ENCODE results near the gene OPCML.

Gene OPCML

DNA sequence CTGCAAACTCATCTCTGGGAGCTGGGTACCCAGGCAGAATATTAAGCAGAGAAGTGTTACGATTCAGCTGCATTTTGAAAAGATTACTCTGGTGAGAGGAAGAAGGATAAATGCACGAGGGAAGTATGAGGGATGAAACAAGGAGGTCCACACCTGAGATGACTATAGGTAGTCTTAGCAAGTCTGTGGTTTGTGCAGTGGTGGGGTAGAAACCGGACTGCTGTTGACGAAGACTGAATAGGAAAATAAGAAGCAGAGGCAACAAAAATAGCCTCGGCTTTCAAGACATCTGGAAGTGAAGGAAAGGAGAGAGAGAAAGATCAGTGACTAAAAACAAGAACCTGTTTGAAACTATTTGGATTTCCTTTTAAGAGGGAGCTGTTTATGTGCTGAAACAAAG is 810.8 kb downstream of the OPCML start:
- DNase-seq (ENCODE audit: low read depth in 1 of 2, low spot score in 1 of 2): no peak
- TF ChIP-seq GABPA (IDR thresholded peaks at IDR 0.05; ENCODE audit: low read depth) (no peak), POLR2AphosphoS5 (IDR thresholded peaks at IDR 0.05; ENCODE audit: low read depth) (no peak), SPI1 (IDR thresholded peaks at IDR 0.05; ENCODE audit: borderline replicate concordance, low read depth) (no peak)
- TF ChIP-seq, protein P1, sequence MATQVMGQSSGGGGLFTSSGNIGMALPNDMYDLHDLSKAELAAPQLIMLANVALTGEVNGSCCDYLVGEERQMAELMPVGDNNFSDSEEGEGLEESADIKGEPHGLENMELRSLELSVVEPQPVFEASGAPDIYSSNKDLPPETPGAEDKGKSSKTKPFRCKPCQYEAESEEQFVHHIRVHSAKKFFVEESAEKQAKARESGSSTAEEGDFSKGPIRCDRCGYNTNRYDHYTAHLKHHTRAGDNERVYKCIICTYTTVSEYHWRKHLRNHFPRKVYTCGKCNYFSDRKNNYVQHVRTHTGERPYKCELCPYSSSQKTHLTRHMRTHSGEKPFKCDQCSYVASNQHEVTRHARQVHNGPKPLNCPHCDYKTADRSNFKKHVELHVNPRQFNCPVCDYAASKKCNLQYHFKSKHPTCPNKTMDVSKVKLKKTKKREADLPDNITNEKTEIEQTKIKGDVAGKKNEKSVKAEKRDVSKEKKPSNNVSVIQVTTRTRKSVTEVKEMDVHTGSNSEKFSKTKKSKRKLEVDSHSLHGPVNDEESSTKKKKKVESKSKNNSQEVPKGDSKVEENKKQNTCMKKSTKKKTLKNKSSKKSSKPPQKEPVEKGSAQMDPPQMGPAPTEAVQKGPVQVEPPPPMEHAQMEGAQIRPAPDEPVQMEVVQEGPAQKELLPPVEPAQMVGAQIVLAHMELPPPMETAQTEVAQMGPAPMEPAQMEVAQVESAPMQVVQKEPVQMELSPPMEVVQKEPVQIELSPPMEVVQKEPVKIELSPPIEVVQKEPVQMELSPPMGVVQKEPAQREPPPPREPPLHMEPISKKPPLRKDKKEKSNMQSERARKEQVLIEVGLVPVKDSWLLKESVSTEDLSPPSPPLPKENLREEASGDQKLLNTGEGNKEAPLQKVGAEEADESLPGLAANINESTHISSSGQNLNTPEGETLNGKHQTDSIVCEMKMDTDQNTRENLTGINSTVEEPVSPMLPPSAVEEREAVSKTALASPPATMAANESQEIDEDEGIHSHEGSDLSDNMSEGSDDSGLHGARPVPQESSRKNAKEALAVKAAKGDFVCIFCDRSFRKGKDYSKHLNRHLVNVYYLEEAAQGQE (IDR thresholded peaks at IDR 0.05; ENCODE audit: insufficient replicate concordance, low read depth): no peak
- TF ChIP-seq, protein P2, sequence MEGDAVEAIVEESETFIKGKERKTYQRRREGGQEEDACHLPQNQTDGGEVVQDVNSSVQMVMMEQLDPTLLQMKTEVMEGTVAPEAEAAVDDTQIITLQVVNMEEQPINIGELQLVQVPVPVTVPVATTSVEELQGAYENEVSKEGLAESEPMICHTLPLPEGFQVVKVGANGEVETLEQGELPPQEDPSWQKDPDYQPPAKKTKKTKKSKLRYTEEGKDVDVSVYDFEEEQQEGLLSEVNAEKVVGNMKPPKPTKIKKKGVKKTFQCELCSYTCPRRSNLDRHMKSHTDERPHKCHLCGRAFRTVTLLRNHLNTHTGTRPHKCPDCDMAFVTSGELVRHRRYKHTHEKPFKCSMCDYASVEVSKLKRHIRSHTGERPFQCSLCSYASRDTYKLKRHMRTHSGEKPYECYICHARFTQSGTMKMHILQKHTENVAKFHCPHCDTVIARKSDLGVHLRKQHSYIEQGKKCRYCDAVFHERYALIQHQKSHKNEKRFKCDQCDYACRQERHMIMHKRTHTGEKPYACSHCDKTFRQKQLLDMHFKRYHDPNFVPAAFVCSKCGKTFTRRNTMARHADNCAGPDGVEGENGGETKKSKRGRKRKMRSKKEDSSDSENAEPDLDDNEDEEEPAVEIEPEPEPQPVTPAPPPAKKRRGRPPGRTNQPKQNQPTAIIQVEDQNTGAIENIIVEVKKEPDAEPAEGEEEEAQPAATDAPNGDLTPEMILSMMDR (IDR thresholded peaks at IDR 0.05; ENCODE audit: insufficient read depth, low read length): no peak
- H3K27me3 ChIP-seq (ENCODE audit: insufficient read depth, poor library complexity, severe bottlenecking): peaks cover 4% of the 10 kb centered on the region
- no peak overlapping the region for H3K27ac ChIP-seq (replicated peaks)
- no peak overlapping the region for H3K4me3 ChIP-seq (replicated peaks; ENCODE audit: insufficient read depth, low read length)

GRCh38 chr11:132719684-132720083 is 812.6 kb downstream of the OPCML start:
- H3K4me3 ChIP-seq (replicated peaks; ENCODE audit: insufficient read depth, low read length): no peak overlapping the region
- TF ChIP-seq POLR2AphosphoS5 (IDR thresholded peaks at IDR 0.05; ENCODE audit: low read depth) (no peak), SPI1 (IDR thresholded peaks at IDR 0.05; ENCODE audit: borderline replicate concordance, low read depth) (no peak), GABPA (IDR thresholded peaks at IDR 0.05; ENCODE audit: low read depth) (no peak)
- TF ChIP-seq, protein P1 (IDR thresholded peaks at IDR 0.05; ENCODE audit: insufficient replicate concordance, low read depth): no peak
- TF ChIP-seq, protein P2 (IDR thresholded peaks at IDR 0.05; ENCODE audit: insufficient read depth, low read length): no peak
- H3K27ac ChIP-seq (replicated peaks): no peak overlapping the region
- DNase-seq (ENCODE audit: low read depth in 1 of 2, low spot score in 1 of 2): no peak
- peaks cover 4% of the 10 kb centered on the region for H3K27me3 ChIP-seq (ENCODE audit: insufficient read depth, poor library complexity, severe bottlenecking)

GRCh38 chr11:132718711-132719671 is 813.3 kb downstream of the OPCML start:
- DNase-seq (ENCODE audit: low read depth in 1 of 2, low spot score in 1 of 2): peak in 1 of 2 experiments; percentile 33
- H3K4me3 ChIP-seq (replicated peaks; ENCODE audit: insufficient read depth, low read length): no peak overlapping the region

More at GRCh38 chr11:132718711-132719671, 813.3 kb downstream of the OPCML start:
- peaks cover 4% of the 10 kb centered on the region for H3K27me3 ChIP-seq (ENCODE audit: insufficient read depth, poor library complexity, severe bottlenecking)
- H3K27ac ChIP-seq (replicated peaks): no peak overlapping the region
- TF ChIP-seq, protein P2 (IDR thresholded peaks at IDR 0.05; ENCODE audit: insufficient read depth, low read length): no peak
- TF ChIP-seq, protein P1 (IDR thresholded peaks at IDR 0.05; ENCODE audit: insufficient replicate concordance, low read depth): no peak
- TF ChIP-seq POLR2AphosphoS5 (IDR thresholded peaks at IDR 0.05; ENCODE audit: low read depth) (no peak), GABPA (IDR thresholded peaks at IDR 0.05; ENCODE audit: low read depth) (no peak)

Data from HL-60 (cell line).